GM18511 (cell line): ENCODE results near the gene RNF141.

Source experiments
- ATAC-seq: cut with Tn5 transposase; IDR thresholded peaks from one replicate; pipeline ENCODE4 v1.9.1; 2021; ENCODE audit warnings: mild to moderate bottlenecking, moderate library complexity; ENCODE audit not compliant: unreplicated experiment

RNF141 gene

DNA sequence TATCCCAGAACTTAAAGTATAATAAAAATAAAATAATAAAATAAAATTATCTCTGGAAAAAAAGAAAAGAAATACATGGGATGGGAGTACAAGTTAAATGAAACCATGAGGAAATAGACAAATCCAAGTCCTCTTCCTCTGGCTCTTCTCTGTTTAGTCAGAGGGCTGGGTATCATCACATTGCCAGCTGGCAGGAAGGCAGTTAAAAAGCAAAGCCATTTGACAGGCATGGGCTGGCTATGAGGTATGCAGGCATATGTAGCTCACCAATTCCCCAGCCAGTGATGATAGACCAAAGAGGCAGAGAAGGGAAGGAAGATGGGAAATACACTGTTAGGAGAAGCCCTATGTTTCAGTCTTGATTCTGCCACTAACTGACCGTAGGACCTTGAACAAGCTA is 21.0 kb upstream of the RNF141 start:
- ATAC-seq, result no peak

GRCh38 chr11:10561043-10561818 is 20.2 kb upstream of the RNF141 start:
- ATAC-seq, result no peak

DNA sequence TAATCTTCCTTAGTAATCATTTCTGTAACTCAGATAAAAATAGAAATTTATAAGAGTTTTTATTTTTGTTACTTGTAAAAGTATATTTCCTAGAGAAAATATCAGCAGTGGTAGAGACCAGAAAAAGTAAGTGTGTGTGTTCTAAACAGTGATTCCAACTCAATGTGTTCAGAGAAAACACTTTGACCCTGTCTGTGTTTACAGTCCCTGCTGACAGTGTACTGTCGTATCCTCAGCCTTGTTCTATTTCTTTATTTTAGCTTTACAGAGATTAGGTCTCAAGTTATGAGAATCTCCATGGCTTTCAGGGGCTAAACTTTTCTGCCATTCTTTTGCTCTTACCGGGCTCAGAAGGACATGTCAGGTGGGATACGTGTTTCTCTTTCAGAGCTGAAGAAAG is 17.3 kb upstream of the RNF141 start:
- ATAC-seq, result no peak

GRCh38 chr11:10556590-10556989 is 15.6 kb upstream of the RNF141 start:
- no peak for ATAC-seq

GRCh38 chr11:10551845-10552352 is 10.9 kb upstream of the RNF141 start:
- no peak for ATAC-seq

DNA sequence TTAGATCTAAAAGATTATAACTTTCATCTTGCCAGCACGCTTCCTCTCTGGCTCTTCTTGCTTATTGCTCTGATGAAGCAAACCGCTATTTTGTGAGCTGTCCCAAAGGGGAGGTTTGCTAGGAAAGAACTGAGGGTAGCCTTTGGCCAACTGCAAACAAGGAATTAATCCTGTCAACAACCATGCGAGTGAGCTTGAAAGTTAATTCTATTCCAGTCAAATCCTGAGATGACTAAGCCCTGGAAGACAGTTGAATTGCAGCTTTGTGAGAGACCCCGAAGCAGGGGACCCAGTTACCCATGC is 10.3 kb upstream of the RNF141 start:
- ATAC-seq, result no peak

GRCh38 chr11:10550503-10551289 is 9.7 kb upstream of the RNF141 start:
- no peak for ATAC-seq

DNA sequence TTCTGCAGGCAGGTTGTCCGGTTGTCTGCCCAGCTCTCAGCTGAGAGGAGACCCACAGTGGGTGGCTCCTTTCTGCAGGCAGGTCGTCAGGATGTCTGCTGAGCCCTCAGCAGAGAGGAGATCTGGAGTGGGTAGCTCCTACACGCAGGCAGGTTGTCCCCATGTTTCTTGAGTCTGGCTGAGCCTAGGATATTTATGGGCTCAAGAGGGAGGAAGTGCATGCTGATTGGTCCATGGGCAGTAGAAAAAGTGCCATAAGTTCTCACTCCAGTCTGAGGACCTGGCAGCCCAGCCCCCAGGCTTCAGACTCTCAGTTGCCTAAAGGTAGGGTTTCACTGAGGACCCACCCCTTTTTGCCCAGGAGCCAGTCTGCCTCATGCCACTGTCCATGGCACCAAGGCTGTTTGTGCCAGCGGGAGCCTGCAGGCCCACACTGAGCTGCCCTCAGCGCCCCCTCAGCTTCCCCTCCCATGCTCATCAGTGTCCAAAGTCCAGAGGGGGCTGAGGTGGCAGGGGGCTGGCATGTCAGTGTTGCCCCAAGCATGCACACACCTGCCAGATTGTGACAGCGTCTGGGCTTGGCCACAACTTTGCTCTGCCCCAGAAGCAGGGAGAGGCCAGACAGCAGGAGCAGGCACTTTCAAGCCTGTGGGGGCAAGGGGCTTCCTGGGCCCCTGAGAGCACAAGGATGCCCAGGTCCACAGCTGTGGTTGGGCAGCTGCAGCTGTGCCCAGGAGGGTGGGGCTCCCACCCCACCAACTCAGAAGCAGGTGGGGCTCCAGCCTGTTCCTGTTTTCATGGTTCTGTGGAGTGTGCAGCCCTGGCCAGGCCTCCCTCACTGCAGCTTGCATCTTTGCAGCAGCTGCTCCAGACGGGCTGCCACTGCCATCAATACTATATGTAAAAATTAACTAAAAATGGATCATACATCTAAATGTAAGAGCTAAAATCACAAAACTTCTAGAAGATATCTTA is 3.8 kb upstream of the RNF141 start:
- no peak for ATAC-seq

GRCh38 chr11:10543782-10544181 is 2.8 kb upstream of the RNF141 start:
- ATAC-seq, result no peak

DNA sequence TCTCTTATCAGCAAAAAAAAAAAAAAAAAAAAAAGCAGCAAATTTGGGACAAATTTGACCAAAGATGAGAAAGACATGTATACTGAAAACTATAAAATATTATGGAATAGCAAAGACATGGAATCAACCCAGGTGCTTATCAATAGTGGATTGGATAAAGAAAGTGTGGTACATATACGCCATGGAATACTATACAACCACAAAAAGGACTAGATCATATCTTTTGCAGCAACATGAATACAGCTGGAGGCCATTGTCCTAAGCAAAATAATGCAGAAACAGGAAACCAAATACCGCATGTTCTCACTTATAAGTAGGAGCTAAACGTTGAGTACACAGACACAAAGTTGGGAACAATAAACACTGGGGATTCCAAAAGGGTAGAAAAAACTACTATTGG is 1.8 kb upstream of the RNF141 start:
- no peak for ATAC-seq

GRCh38 chr11:10541561-10541930 is 559 bp upstream of the RNF141 start:
- ATAC-seq, result no peak

- peak; percentile 46 for ATAC-seq
Measured at GRCh38 chr11:10540546-10540914, 457 bp downstream of the RNF141 start.

GRCh38 chr11:10539339-10539738 is 1.6 kb downstream of the RNF141 start:
- no peak for ATAC-seq

- no peak for ATAC-seq
Measured at GRCh38 chr11:10538924-10539323, 2.1 kb downstream of the RNF141 start.

GRCh38 chr11:10537600-10537999 is 3.4 kb downstream of the RNF141 start:
- ATAC-seq, result no peak

DNA sequence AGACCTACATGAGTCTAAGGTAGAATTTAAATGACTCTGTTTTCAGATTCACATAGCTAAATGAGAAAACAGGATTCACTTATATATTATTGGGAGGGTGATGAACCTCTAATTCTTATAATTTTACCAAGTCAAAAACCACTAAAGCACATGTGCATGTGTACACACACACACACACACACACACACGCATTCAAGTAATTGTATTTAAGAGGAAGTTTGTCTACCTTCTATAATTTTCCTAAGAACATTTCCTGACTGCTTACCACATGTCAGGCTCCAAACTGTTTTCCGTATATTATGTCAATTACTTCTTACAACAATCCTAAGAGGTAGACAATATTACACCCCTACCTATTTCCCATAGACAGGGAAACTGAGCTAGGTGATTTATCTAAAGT is 6.7 kb downstream of the RNF141 start:
- no peak for ATAC-seq

DNA sequence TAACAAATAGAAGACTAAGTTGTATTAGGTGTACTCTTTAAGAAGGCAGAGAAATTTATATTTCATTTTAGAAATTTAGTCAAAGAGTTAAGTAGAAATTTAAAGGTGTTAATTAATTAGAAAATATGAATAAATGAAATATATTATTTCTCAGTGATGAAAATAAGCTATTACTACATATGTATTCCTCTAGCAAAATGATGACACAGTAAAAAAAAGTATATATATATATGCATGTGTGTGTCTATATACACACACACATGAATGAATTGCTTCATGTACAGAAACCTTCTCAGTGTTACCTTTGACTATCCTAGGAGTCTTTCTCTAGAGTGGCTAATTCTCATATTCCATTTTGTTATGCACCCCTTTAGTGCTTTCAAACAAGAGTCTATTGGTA is 7.7 kb downstream of the RNF141 start:
- no peak for ATAC-seq

DNA sequence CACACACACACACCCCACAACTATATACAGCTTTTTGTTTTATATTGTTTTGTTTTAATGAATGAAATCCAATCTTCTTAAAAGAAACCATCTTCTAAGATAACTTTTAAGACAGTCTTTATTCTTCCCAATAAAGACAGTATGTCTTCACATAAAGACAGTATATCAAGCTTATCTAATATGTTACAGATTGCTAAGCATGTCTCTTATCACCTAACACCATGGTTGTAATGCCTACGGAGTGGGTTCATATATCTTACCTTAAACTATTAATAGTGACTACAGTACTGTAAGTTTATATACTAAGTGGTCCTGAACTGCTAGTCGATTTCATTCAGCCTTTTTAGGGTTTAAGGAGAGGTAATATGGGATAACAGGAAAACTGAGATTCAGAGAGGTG is 8.5 kb downstream of the RNF141 start:
- ATAC-seq, result no peak

DNA sequence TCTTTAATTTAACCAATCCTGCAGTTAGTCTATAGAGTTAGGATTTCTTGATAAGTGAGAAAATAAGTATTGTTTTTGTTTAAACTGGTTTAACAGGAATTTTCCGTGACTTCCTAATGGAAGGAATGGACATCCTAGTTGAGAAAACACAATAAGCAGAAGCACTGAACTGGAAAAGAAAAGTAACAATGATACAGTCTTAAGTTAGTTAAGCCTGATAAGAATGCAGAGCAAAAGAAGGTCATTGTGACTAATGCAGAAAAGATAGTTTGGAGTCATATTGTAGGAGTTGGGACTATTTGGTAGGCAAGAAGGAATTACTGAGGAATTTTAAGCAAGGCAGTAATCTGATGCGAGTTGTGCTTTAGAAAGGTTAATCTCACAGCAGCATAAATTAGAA is 11.7 kb downstream of the RNF141 start:
- no peak for ATAC-seq

DNA sequence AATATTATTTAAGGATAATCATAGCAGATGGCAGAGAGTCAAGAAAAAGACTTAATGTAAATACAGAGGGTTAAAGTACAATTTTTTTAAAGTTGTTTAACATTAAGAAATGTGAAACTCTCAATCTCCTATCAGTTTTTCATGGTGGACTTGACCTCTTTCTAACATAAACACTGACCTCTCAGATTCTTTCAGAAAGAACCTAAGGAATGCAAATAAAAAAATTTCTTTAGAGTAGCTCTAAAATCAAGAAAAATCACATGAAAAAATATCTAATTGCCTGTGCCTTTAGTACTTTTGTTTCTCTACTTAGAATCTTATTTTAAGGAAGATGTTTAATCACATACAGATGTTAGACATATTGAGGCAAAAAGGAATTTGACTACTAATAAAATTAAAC is 12.9 kb downstream of the RNF141 start:
- no peak for ATAC-seq
